Gastrocnemius medialis (tissue), 4 donors: Measurements from ENCODE around the gene MAP3K4.
"Not testable (repeated sequence)": the region's sequence is repeated elsewhere in the genome, so short reads cannot be mapped to it uniquely, and the experiment has no call there.

ENCODE experiments used
- CTCF ChIP-seq, 5 experiments: fragments of 450-650 bp in 3 of 5; fragments of 200-600 bp in 2 of 5; sonication (generic) in 2 of 5; IDR thresholded peaks in 4 of 5; conservative IDR thresholded peaks in 1 of 5; 1 replicate in 4 of 5; 2 replicates in 1 of 5; pipeline ENCODE4 v1.5.1; 2016 to 2019; ENCODE audit warnings: antibody characterized with exemption in 5 of 5, mild to moderate bottlenecking in 3 of 5, moderate library complexity in 3 of 5
- POLR2A ChIP-seq, 2 donors: fragments of 450-650 bp; IDR thresholded peaks; one replicate each; pipeline ENCODE4 v1.6.1; 2017; ENCODE audit warnings: antibody characterized with exemption in 2 of 2, mild to moderate bottlenecking in 2 of 2, moderate library complexity in 2 of 2

DNA sequence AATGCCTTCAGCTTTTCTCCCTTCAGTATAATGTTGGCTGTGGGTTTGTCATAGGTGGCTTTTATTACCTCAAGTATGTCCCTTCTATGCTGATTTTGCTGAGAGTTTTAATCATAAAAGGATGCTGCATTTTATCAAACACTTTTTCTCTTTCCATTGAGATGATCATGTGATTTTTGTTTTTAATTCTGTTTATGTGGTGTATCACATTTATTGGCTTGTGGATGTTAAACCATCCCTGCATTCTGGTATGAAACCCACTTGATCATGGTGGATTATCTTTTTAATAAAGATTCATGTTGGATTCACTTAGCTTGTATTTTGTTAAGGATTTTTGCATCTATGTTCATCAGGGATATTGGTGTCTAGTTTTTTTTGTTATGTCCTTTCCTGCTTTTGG is 131.8 kb downstream of the MAP3K4 start:
- not testable (repeated sequence) for TF ChIP-seq CTCF (IDR thresholded peaks at IDR 0.05 in 4 of 5, conservative IDR thresholded peaks at IDR 0.05 in 1 of 5); POLR2A (IDR thresholded peaks at IDR 0.05)
